ENCODE measurements around the gene KLKB1.
A peak's percentile ranks its signal among the peaks of the same experiment; 100 is the strongest.

KLKB1 gene

GRCh38 chr4:186227221-186227620 is at the start of gene KLKB1:
TSS of gene KLKB1 (plus strand) at chr4:186227507. CDS start at chr4:186228196, 689 bp downstream.
- peaks cover 15% of the 10 kb centered on the region for H3K9me3 Mint-ChIP-seq
- no peak for DNase-seq
- H3K36me3 Mint-ChIP-seq: no peaks in the 10 kb centered on the region
- no peak within 1 kb of the TSS for H3K4me3 Mint-ChIP-seq
- H3K4me1 Mint-ChIP-seq: no peaks in the 10 kb centered on the region
- no peaks in the 10 kb centered on the region for H3K27me3 Mint-ChIP-seq
- CTCF ChIA-PET: no interaction called here
- H3K27ac Mint-ChIP-seq: no peak within 1 kb of the TSS

GRCh38 chr4:186188107-186188506 is 39.2 kb upstream of the KLKB1 start:
- CTCF ChIA-PET: interaction anchor here (2.6 kb wide), 1 partner anchor 26 kb away, joined by 8 read pairs; no protein-coding TSS in a partner anchor
- H3K9me3 Mint-ChIP-seq: peaks cover 2% of the 10 kb centered on the region
- H3K27me3 Mint-ChIP-seq: peaks cover 19% of the 10 kb centered on the region
- peaks cover 29% of the 10 kb centered on the region for H3K4me1 Mint-ChIP-seq
- no peaks in the 10 kb centered on the region for H3K36me3 Mint-ChIP-seq
- DNase-seq: no peak
- no peak overlapping the region for H3K27ac Mint-ChIP-seq
- no peak overlapping the region for H3K4me3 Mint-ChIP-seq

- H3K9me3 Mint-ChIP-seq: peaks cover under 1% of the 10 kb centered on the region
- peaks cover 36% of the 10 kb centered on the region for H3K4me1 Mint-ChIP-seq
- H3K36me3 Mint-ChIP-seq: no peaks in the 10 kb centered on the region
- no peak for DNase-seq
- peak overlapping the region; percentile 80 for H3K4me3 Mint-ChIP-seq
- peak overlapping the region; percentile 96 for H3K27ac Mint-ChIP-seq
- CTCF ChIA-PET: interaction anchor here (1.0 to 3.4 kb wide), 3 partner anchors 12 to 28 kb away, joined by 3 to 19 read pairs (median 8); no protein-coding TSS in a partner anchor
- peaks cover 17% of the 10 kb centered on the region for H3K27me3 Mint-ChIP-seq
These were observed 37.7 kb upstream of the KLKB1 start for GRCh38 chr4:186189656-186190055.

GRCh38 chr4:186190581-186191199 is 36.6 kb upstream of the KLKB1 start:
- peak overlapping the region; percentile 80 for H3K4me3 Mint-ChIP-seq
- DNase-seq: peak; percentile 56
- peaks cover 36% of the 10 kb centered on the region for H3K4me1 Mint-ChIP-seq
- H3K9me3 Mint-ChIP-seq: no peaks in the 10 kb centered on the region
- CTCF ChIA-PET: interaction anchor here (1.0 to 3.4 kb wide), 5 partner anchors 11 to 122 kb away, joined by 3 to 19 read pairs (median 4); partner anchors contain the start of gene TLR3
- peaks cover 7% of the 10 kb centered on the region for H3K27me3 Mint-ChIP-seq
- peaks cover 6% of the 10 kb centered on the region for H3K36me3 Mint-ChIP-seq
- H3K27ac Mint-ChIP-seq: peak overlapping the region; percentile 96

GRCh38 chr4:186191200-186192065 is 35.9 kb upstream of the KLKB1 start, which contains the start of gene CYP4V2:
TSS of gene CYP4V2 (plus strand) at chr4:186191567. CDS start at chr4:186191824, 257 bp downstream.
- Mint-ChIP-seq H3K9me3 (no peaks in the 10 kb centered on the region), H3K36me3 (peaks cover 11% of the 10 kb centered on the region), H3K4me1 (peaks cover 36% of the 10 kb centered on the region), H3K4me3 (peak within 1 kb of the TSS; percentile 92), H3K27ac (peak within 1 kb of the TSS; percentile 96), H3K27me3 (no peaks in the 10 kb centered on the region)
- CTCF ChIA-PET: interaction anchor here (1.0 to 3.4 kb wide), 4 partner anchors 10 to 122 kb away, joined by 3 to 19 read pairs (median 4); partner anchors contain the start of gene TLR3
- peak; percentile 92 for DNase-seq

- CTCF ChIA-PET: interaction anchor here (1.3 to 3.4 kb wide), 3 partner anchors 10 to 123 kb away, joined by 4 to 19 read pairs (median 4); partner anchors contain the start of gene TLR3
- Mint-ChIP-seq H3K4me1 (peaks cover 36% of the 10 kb centered on the region), H3K27ac (peak overlapping the region; percentile 86), H3K36me3 (peaks cover 15% of the 10 kb centered on the region), H3K9me3 (no peaks in the 10 kb centered on the region), H3K27me3 (no peaks in the 10 kb centered on the region), H3K4me3 (peak overlapping the region; percentile 92)
- peak; percentile 55 for DNase-seq
These were observed 35.2 kb upstream of the KLKB1 start for GRCh38 chr4:186192066-186192612.

- DNase-seq: no peak
- CTCF ChIA-PET: interaction anchor here (1.0 kb wide), 1 partner anchor 18 kb away, joined by 4 read pairs; no protein-coding TSS in a partner anchor
- no peak overlapping the region for H3K4me3 Mint-ChIP-seq
- H3K4me1 Mint-ChIP-seq: peaks cover 35% of the 10 kb centered on the region
- H3K27me3 Mint-ChIP-seq: no peaks in the 10 kb centered on the region
- H3K27ac Mint-ChIP-seq: peak overlapping the region; percentile 33
- H3K36me3 Mint-ChIP-seq: peaks cover 17% of the 10 kb centered on the region
- no peaks in the 10 kb centered on the region for H3K9me3 Mint-ChIP-seq
These were observed 33.5 kb upstream of the KLKB1 start for GRCh38 chr4:186193851-186194250.

- H3K4me3 Mint-ChIP-seq: no peak overlapping the region
- CTCF ChIA-PET: no interaction called here
- H3K4me1 Mint-ChIP-seq: peaks cover 20% of the 10 kb centered on the region
- DNase-seq: no peak
- H3K36me3 Mint-ChIP-seq: peaks cover 17% of the 10 kb centered on the region
- no peak overlapping the region for H3K27ac Mint-ChIP-seq
- H3K27me3 Mint-ChIP-seq: no peaks in the 10 kb centered on the region
- H3K9me3 Mint-ChIP-seq: no peaks in the 10 kb centered on the region
These were observed 31.2 kb upstream of the KLKB1 start for GRCh38 chr4:186196063-186196462.

- Mint-ChIP-seq H3K27ac (no peak overlapping the region), H3K9me3 (no peaks in the 10 kb centered on the region), H3K36me3 (peaks cover 13% of the 10 kb centered on the region), H3K27me3 (no peaks in the 10 kb centered on the region), H3K4me1 (peaks cover 40% of the 10 kb centered on the region), H3K4me3 (no peak overlapping the region)
- CTCF ChIA-PET: no interaction called here
- DNase-seq: no peak
These were observed 26.8 kb upstream of the KLKB1 start for GRCh38 chr4:186200516-186200915.

GRCh38 chr4:186201010-186201409 is 26.3 kb upstream of the KLKB1 start:
- DNase-seq: no peak
- Mint-ChIP-seq H3K27me3 (no peaks in the 10 kb centered on the region), H3K4me1 (peaks cover 40% of the 10 kb centered on the region), H3K36me3 (peaks cover 10% of the 10 kb centered on the region), H3K27ac (no peak overlapping the region), H3K4me3 (no peak overlapping the region), H3K9me3 (no peaks in the 10 kb centered on the region)
- CTCF ChIA-PET: interaction anchor here (0.8 to 2.1 kb wide), 3 partner anchors 11 to 54 kb away, joined by 3 to 19 read pairs (median 3); partner anchors contain the start of gene CYP4V2

GRCh38 chr4:186201535-186202230 is 25.6 kb upstream of the KLKB1 start:
- CTCF ChIA-PET: interaction anchor here (0.8 to 2.1 kb wide), 4 partner anchors 11 to 133 kb away, joined by 3 to 19 read pairs (median 6); partner anchors contain the start of genes CYP4V2 and TLR3
- no peaks in the 10 kb centered on the region for H3K27me3 Mint-ChIP-seq
- H3K36me3 Mint-ChIP-seq: peaks cover 8% of the 10 kb centered on the region
- no peaks in the 10 kb centered on the region for H3K9me3 Mint-ChIP-seq
- H3K4me1 Mint-ChIP-seq: peaks cover 42% of the 10 kb centered on the region
- H3K27ac Mint-ChIP-seq: peak overlapping the region; percentile 19
- DNase-seq: peak; percentile 78
- H3K4me3 Mint-ChIP-seq: no peak overlapping the region

- H3K4me3 Mint-ChIP-seq: no peak overlapping the region
- no peak for DNase-seq
- peak overlapping the region; percentile 91 for H3K27ac Mint-ChIP-seq
- no peaks in the 10 kb centered on the region for H3K9me3 Mint-ChIP-seq
- peaks cover 42% of the 10 kb centered on the region for H3K4me1 Mint-ChIP-seq
- peaks cover 2% of the 10 kb centered on the region for H3K36me3 Mint-ChIP-seq
- CTCF ChIA-PET: interaction anchor here (1.5 to 2.1 kb wide), 3 partner anchors 12 to 134 kb away, joined by 3 to 19 read pairs (median 8); partner anchors contain the start of genes CYP4V2 and TLR3
- no peaks in the 10 kb centered on the region for H3K27me3 Mint-ChIP-seq
These were observed 24.7 kb upstream of the KLKB1 start for GRCh38 chr4:186202490-186203140.

- peak; percentile 26 for DNase-seq
- Mint-ChIP-seq H3K27ac (peak overlapping the region; percentile 91), H3K4me3 (peak overlapping the region; percentile 74), H3K27me3 (no peaks in the 10 kb centered on the region), H3K36me3 (peaks cover 4% of the 10 kb centered on the region), H3K4me1 (peaks cover 42% of the 10 kb centered on the region), H3K9me3 (no peaks in the 10 kb centered on the region)
- CTCF ChIA-PET: interaction anchor here (1.2 to 1.9 kb wide), 3 partner anchors 12 to 135 kb away, joined by 3 to 8 read pairs (median 5); partner anchors contain the start of genes CYP4V2 and TLR3
These were observed 23.9 kb upstream of the KLKB1 start for GRCh38 chr4:186203406-186203805.
